HG02763 (cell line): Measurements from ENCODE around the gene HTRA2.
"Not testable (repeated sequence)": the region's sequence is repeated elsewhere in the genome, so short reads cannot be mapped to it uniquely, and the experiment has no call there.

Source experiments
- ATAC-seq: cut with Tn5 transposase; IDR thresholded peaks from one replicate; pipeline ENCODE4 v1.9.1; 2021; ENCODE audit warnings: mild to moderate bottlenecking, moderate library complexity; ENCODE audit not compliant: unreplicated experiment

HTRA2 gene

GRCh38 chr2:74556831-74557370, 27.2 kb downstream of the HTRA2 start:
- ATAC-seq = no peak

GRCh38 chr2:74558284-74559230, 28.8 kb downstream of the HTRA2 start:
- ATAC-seq = no peak

- no peak for ATAC-seq
Observed at GRCh38 chr2:74559912-74560311, 30.2 kb downstream of the HTRA2 start.

GRCh38 chr2:74560591-74560990, 30.9 kb downstream of the HTRA2 start:
- no peak for ATAC-seq

GRCh38 chr2:74561022-74561421, 31.3 kb downstream of the HTRA2 start:
- not testable (repeated sequence) for ATAC-seq

GRCh38 chr2:74562126-74562775, 32.5 kb downstream of the HTRA2 start:
- no peak for ATAC-seq

GRCh38 chr2:74564222-74564621, 34.5 kb downstream of the HTRA2 start:
- no peak for ATAC-seq

GRCh38 chr2:74566076-74566753, 36.5 kb downstream of the HTRA2 start:
- no peak for ATAC-seq

- no peak for ATAC-seq
Observed at GRCh38 chr2:74566754-74567085, 37.0 kb downstream of the HTRA2 start.

GRCh38 chr2:74567881-74568280, 38.1 kb downstream of the HTRA2 start:
- ATAC-seq = no peak

GRCh38 chr2:74569686-74570085, 40.0 kb downstream of the HTRA2 start:
- no peak for ATAC-seq

GRCh38 chr2:74571058-74571457, 41.3 kb downstream of the HTRA2 start:
- peak; percentile 69 for ATAC-seq

GRCh38 chr2:74572178-74572925, 42.6 kb downstream of the HTRA2 start:
- no peak for ATAC-seq

GRCh38 chr2:74573747-74574562, 44.2 kb downstream of the HTRA2 start:
- peak; percentile 31 for ATAC-seq

- no peak for ATAC-seq
Observed at GRCh38 chr2:74575320-74575719, 45.6 kb downstream of the HTRA2 start.

GRCh38 chr2:74576211-74576862, 46.6 kb downstream of the HTRA2 start:
- ATAC-seq = no peak

- ATAC-seq = no peak
Observed at GRCh38 chr2:74576863-74577229, 47.1 kb downstream of the HTRA2 start.

GRCh38 chr2:74577448-74577847, 47.7 kb downstream of the HTRA2 start:
- no peak for ATAC-seq

GRCh38 chr2:74578408-74578807, 48.7 kb downstream of the HTRA2 start:
- ATAC-seq = peak; percentile 46
